Measurements from ENCODE around the gene SPATA13.
A peak's percentile ranks its signal among the peaks of the same experiment; 100 is the strongest.

DNA sequence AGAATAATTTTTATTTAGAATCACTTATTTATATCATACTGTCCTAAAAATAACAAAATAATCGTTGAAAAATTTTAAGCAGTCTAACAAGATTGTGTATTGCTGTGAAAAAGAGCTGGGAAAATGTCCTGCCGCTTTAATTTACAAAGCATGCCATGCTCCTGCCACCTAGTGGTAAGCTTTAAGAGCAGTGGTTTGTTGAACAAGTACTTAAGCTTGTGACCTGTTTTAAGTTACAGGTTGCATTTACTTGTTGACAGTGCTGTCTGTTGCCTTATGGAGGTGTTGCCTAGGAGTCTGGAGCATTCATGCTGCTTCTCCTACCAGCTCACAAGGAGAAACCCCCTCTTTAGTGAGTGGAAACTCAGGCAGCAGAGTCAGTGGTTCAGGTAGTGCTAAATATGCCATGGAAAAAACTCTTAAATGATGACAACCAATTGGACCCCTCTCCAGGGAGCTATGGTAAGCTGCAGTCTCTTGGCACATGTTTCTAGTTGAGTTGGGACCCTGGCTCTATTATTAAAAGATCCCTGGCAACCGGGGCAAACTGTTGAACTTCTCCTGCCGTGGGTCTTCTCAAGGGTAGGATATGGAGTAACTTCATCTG, 68.4 kb downstream of the SPATA13 start:
- TF ChIP-seq, protein P1, sequence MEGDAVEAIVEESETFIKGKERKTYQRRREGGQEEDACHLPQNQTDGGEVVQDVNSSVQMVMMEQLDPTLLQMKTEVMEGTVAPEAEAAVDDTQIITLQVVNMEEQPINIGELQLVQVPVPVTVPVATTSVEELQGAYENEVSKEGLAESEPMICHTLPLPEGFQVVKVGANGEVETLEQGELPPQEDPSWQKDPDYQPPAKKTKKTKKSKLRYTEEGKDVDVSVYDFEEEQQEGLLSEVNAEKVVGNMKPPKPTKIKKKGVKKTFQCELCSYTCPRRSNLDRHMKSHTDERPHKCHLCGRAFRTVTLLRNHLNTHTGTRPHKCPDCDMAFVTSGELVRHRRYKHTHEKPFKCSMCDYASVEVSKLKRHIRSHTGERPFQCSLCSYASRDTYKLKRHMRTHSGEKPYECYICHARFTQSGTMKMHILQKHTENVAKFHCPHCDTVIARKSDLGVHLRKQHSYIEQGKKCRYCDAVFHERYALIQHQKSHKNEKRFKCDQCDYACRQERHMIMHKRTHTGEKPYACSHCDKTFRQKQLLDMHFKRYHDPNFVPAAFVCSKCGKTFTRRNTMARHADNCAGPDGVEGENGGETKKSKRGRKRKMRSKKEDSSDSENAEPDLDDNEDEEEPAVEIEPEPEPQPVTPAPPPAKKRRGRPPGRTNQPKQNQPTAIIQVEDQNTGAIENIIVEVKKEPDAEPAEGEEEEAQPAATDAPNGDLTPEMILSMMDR (IDR thresholded peaks at IDR 0.05; ENCODE audit: poor library complexity): peak; percentile 92
- TF ChIP-seq EZH2 (IDR thresholded peaks at IDR 0.05; ENCODE audit: borderline replicate concordance): no peak
